Panc1 (cell line): Measurements from ENCODE around the gene ZFHX3. TPM values are rescaled to one million over a fixed set of nuclear protein-coding genes. Genes with fewer than 3 reads are reported as not detected.

Experiments
- ATAC-seq: fragments of 200-7000 bp; cut with Tn5 transposase; 2 replicates; pipeline ENCODE4 v1.9.1; 2020; ENCODE audit warnings: mild to moderate bottlenecking, moderate library complexity
- BruUV-seq: library from RNA; stranded (reverse); fragments of 400-500 nt; replicated peaks from 2 replicates; lab custom pipeline; 2021; lab: Mats Ljungman, UMichigan
- CTCF ChIA-PET: fragments of 300-600 bp; sonication (Branson Sonifier 250); formaldehyde crosslinking; loops from one replicate; lab custom pipeline; 2022; ENCODE audit warnings: antibody characterized with exemption; lab: Charles Lee
- POLR2A ChIA-PET: fragments of 300-600 bp; sonication (Branson Sonifier 250); formaldehyde crosslinking; loops from one replicate; lab custom pipeline; 2022; ENCODE audit warnings: antibody characterized with exemption; lab: Charles Lee
- DNase-seq: peaks from one replicate; pipeline ENCODE4 v3.0.0-alpha.2; 2010; ENCODE audit warnings: low read depth, low spot score
- H3K27ac ChIP-seq: 2 replicates; pipeline ENCODE4 v1.5.1; 2011; ENCODE audit warnings: mild to moderate bottlenecking, low read length, inconsistent platforms
- H3K27me3 ChIP-seq: fragments of 200-500 bp; sonication (Bioruptor generic); 2 replicates; pipeline ENCODE4 v1.6.0; 2014; ENCODE audit warnings: low read length, inconsistent platforms; ENCODE audit not compliant: control insufficient read depth, insufficient read depth
- H3K36me3 ChIP-seq: fragments of 200-500 bp; sonication (Bioruptor generic); 2 replicates; pipeline ENCODE4 v1.5.1; 2014; ENCODE audit warnings: inconsistent platforms, mild to moderate bottlenecking, low read length, moderate library complexity; ENCODE audit not compliant: control insufficient read depth, insufficient read depth
- H3K4me1 ChIP-seq: 2 replicates; pipeline ENCODE4 v1.5.1; 2011; ENCODE audit warnings: inconsistent platforms, mild to moderate bottlenecking, low read length, moderate library complexity; ENCODE audit not compliant: control insufficient read depth, insufficient read depth
- H3K4me3 ChIP-seq, 2 experiments: 2 replicates each; pipeline ENCODE4 v1.5.1; 2011 to 2012; ENCODE audit warnings: low read depth in 2 of 2, low read length in 2 of 2, mild to moderate bottlenecking in 2 of 2, inconsistent platforms in 1 of 2, moderate library complexity in 1 of 2
- H3K9me3 ChIP-seq: fragments of 200-500 bp; sonication (Bioruptor generic); 2 replicates; pipeline ENCODE4 v1.5.1; 2014; ENCODE audit warnings: low read depth, mild to moderate bottlenecking, inconsistent platforms, low read length, moderate library complexity; ENCODE audit not compliant: control insufficient read depth, insufficient read depth
- CTCF ChIP-seq: fragments of 450-650 bp; IDR thresholded peaks from 2 replicates; pipeline ENCODE4 v1.5.1; 2017; ENCODE audit warnings: mild to moderate bottlenecking
- POLR2AphosphoS5 ChIP-seq: IDR thresholded peaks from 2 replicates; pipeline ENCODE4 v1.6.1; 2012; ENCODE audit warnings: mild to moderate bottlenecking, low read depth, low read length, moderate library complexity
- REST ChIP-seq, 2 experiments: IDR thresholded peaks; 2 replicates each; pipeline ENCODE4 v1.6.1; 2011 to 2012; ENCODE audit warnings: low read depth in 2 of 2, control low read depth in 1 of 2, low read length in 1 of 2, mild to moderate bottlenecking in 1 of 2, moderate library complexity in 1 of 2; ENCODE audit not compliant: insufficient read depth in 1 of 2
- SIN3A ChIP-seq: IDR thresholded peaks from 2 replicates; pipeline ENCODE4 v1.6.1; 2012; ENCODE audit warnings: low read depth, mild to moderate bottlenecking, low read length, moderate library complexity, borderline replicate concordance; ENCODE audit not compliant: insufficient read depth
- TCF7L2 ChIP-seq: IDR thresholded peaks from 2 replicates; pipeline ENCODE4 v1.6.1; 2011; ENCODE audit warnings: mild to moderate bottlenecking, low read depth, low read length, inconsistent platforms
- in situ Hi-C: cut with HindIII; loops from 2 replicates; pipeline ENCODE4 v1.10.0; 2016; ENCODE audit warnings: low sequenced_read_pairs, low pct_unique_long_range_greater_than_20kb
- intact Hi-C: fragments of 100-400 bp; cut with micrococcal nuclease; formaldehyde crosslinking; loops from one replicate; pipeline ENCODE4 v1.10.0; 2022; ENCODE audit not compliant: unreplicated experiment
- total RNA-seq: library from RNA; stranded (reverse); gene quantifications from one replicate; pipeline ENCODE4 v1.2.1, GENCODE V29; 2021; ENCODE audit not compliant: unreplicated experiment

The ZFHX3 gene
- total RNA-seq, 1 experiment from 2014 or later, result 7.1 TPM

- TF ChIP-seq REST (IDR thresholded peaks at IDR 0.05; ENCODE audit: insufficient read depth in 1 of 2, low read depth in 2 of 2, low read length in 1 of 2) (no peak), CTCF (no peak), POLR2AphosphoS5 (no peak), SIN3A (no peak), TCF7L2 (no peak)
- DNase-seq (no peak), ATAC-seq (no peak)
- no TSS peak for BruUV-seq
- no peaks in the 10 kb centered on the region for H3K4me1 ChIP-seq
- no peaks in the 10 kb centered on the region for H3K36me3 ChIP-seq
- no peaks in the 10 kb centered on the region for H3K9me3 ChIP-seq
- H3K27me3 ChIP-seq, result no peaks in the 10 kb centered on the region
- in situ Hi-C loops (no loop called here), intact Hi-C loops (no loop called here)
- CTCF ChIA-PET, result no interaction called here
- no peak overlapping the region for H3K27ac ChIP-seq
- no peak overlapping the region for H3K4me3 ChIP-seq
- POLR2A ChIA-PET, result no interaction called here
These were observed 137.1 kb downstream of the ZFHX3 start for GRCh38 chr16:72910875-72911274.

GRCh38 chr16:72910381-72910780 lies 137.5 kb downstream of the ZFHX3 start:
- ATAC-seq (no peak), DNase-seq (no peak)
- no peak for TF ChIP-seq SIN3A
- no peak for TF ChIP-seq CTCF
- TF ChIP-seq POLR2AphosphoS5, result no peak
- ChIA-PET POLR2A (no interaction called here), CTCF (interaction anchor here (0.5 kb wide), 1 partner anchor 113 kb away, joined by 4 read pairs; no protein-coding TSS in a partner anchor)
- H3K4me3 ChIP-seq, result no peak overlapping the region
- no peaks in the 10 kb centered on the region for H3K9me3 ChIP-seq
- BruUV-seq, result no TSS peak
- H3K27me3 ChIP-seq, result no peaks in the 10 kb centered on the region
- no peak overlapping the region for H3K27ac ChIP-seq
- intact Hi-C loops, result no loop called here
- H3K4me1 ChIP-seq, result no peaks in the 10 kb centered on the region
- no peaks in the 10 kb centered on the region for H3K36me3 ChIP-seq
- in situ Hi-C loops, result no loop called here
